NCI-H510A treated with DMSO at 0.1 percent for 48 hours (cell line): Measurements from ENCODE around the gene PHAF1.

ENCODE experiments used
- DNase-seq: peaks from one replicate; lab custom pipeline; 2025; lab: John Stamatoyannopoulos, UW

PHAF1 gene

DNA sequence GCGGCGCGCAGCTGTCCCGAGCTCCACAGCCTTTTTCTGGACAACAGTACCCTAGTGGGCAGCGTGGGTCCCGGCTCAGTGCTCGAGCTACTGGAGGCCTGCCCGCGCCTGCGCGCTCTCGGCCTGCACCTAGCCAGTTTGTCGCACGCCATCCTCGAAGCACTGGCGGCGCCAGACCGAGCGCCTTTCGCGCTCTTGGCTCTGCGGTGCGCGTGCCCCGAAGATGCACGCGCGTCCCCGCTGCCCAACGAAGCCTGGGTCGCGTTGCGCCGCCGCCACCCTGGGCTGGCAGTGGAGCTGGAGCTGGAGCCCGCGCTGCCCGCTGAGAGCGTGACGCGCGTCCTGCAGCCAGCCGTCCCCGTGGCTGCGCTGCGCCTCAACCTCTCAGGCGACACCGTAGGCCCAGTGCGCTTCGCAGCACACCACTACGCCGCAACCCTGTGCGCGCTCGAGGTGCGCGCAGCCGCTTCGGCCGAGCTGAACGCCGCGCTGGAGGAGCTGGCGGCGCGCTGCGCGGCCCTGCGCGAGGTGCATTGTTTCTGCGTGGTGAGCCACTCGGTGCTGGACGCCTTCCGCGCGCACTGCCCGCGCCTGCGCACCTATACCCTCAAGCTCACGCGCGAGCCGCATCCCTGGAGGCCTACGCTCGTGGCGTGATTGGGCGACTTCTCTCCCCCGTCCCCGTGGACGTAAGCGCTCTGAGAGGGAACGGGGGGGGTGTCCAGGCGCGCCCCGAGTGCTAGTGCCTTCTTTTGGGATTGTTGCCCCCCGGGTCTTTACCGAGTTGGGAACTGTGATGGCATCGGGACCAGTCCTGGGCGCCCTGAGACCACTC, 53.6 kb downstream of the PHAF1 start:
- no peak for DNase-seq

DNA sequence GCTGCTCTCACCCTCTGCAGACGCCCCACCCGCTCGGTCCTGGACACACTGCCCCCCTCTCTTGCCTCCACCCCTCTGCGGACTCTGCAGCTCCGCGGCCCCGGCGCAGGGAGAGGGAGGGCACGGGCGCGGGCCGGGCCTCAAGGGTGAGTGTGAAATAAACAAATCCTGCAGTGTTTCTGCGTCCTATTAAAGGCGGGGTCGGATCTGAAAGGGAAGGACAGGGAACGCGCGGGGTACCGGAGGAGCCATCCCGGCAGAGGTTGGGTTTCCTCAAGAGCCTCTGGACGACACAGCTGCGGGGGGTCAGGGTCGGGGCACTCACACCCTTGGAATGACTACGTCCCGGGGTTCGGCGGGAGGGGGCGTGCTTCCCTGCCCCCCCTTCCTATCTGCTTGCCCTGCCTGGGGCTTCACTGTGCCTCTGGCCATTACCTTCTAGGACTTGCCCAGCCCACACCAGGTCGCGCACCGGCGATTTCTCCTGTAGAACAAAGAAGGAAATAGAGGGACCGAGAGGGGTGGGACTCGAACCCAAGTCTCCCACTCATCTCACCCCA, 54.3 kb downstream of the PHAF1 start:
- DNase-seq = no peak

DNA sequence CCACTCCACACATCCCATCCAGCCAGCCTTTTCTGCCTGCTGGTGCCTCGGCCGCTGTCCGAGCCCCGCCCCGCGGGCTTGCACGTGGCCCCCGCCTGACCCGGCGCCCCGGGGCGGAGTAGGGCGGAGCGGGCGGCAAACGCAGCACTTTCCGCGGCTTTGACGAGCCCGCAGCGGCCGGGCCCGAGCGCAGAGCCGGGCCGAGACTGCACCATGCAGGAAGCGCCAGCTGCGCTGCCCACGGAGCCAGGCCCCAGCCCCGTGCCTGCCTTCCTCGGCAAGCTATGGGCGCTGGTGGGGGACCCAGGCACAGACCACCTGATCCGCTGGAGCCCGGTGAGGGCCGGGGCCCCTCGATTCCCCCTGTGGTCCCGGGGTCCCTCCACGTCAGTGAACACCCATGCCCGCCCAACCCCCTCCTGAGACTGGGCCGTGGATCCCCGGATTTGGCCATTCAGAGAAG, 54.9 kb downstream of the PHAF1 start, which contains the start of gene HSF4:
HSF4 (plus strand) TSS at position 147 of the 463 bp plus-strand sequence; CDS start at position 214, 67 bp downstream.
- no peak for DNase-seq

DNA sequence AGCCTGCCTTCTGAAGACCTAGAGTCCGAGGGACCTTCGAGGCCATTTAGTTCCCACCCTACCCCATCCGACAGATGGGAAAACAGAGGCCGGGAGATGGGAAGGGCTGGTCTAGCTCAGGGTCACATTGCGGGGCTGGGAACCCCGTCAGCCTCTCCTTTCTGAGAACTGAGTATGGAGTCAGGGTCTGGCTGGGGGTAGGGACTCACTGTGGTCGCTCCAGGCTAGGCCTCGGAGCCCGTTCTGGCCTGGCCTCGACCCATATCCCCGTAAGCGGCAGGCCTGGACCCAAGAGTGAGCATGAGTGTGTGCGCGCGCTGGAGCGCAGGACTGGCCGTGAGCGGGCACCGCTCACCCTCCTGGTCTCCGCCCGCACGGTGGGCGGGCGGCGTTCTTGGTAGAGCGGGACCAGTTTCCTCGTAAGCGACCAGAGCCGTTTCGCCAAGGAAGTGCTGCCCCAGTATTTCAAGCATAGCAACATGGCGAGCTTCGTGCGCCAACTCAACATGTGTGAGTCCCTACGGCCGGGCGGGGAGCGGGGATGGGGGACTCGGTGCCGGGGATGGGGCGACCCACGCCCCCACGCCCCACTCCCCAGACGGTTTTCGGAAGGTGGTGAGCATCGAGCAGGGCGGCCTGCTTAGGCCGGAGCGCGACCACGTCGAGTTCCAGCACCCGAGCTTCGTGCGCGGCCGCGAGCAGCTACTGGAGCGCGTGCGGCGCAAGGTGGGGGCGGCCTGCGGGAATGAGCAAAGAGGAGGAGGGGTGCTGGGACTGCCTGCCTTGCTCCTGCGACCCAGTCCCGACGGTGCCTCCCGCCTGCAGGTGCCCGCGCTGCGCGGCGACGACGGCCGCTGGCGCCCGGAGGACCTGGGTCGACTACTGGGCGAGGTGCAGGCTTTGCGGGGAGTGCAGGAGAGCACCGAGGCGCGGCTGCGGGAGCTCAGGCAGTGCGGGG, 55.7 kb downstream of the PHAF1 start:
- no peak for DNase-seq

DNA sequence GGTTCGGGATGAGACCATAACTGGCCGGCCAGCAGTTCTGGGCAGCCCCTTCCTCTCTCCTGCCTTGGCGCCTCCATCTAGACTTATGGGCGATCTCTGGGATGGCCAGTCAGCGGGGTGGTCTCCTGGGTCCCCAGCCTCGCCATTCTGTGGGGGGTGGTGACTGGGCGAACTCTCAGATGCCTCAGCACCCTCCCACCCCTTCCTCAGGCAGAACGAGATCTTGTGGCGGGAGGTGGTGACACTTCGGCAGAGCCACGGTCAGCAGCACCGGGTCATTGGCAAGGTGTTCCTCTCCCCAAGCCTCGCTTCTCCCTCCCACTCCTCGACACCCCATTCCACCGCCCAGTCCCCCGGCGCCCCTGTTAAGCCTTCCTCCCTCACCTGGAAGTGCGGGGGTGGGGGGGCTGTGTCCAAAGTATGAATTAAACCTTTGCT, 56.4 kb downstream of the PHAF1 start:
- DNase-seq = no peak

DNA sequence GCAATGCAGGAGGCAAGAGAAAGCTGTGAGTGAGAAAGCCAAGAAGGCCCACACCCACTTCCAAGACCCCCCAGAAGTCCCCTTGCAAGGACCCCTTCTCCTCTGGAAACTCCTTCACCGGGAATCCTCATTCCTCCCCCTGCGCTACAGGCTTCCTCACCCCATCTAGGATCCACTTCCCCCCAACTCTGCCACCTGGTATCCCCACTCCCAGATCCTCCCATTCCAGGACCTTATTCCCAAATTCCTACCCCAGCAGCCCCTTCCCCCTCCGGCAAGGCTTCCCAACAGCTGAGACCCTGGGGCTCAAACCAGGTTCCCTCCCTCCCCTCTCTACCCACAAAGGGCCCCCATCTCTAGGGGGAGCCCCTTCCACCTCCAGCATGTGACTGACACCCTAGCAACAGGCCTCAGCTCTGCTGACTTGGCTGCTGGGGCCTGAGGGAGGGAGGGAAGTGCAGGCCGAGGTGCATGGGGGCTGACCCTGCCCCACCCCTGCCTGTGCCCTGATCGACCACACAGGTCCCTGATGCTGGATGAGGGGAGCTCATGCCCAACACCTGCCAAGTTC, 56.9 kb downstream of the PHAF1 start:
- DNase-seq = no peak

DNA sequence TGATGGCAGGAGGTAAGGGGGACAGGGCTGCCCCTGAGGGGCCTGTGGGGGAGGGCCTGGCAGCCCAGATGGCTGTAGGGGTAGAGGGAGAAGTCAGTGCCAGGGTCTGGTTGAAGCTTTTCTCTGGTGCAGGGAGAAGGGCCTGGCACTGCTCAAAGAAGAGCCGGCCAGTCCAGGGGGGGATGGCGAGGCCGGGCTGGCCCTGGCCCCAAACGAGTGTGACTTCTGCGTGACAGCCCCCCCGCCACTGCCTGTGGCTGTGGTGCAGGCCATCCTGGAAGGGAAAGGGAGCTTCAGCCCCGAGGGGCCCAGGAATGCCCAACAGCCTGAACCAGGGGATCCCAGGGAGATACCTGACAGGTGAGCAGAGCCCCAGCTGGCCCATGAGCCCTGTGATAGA, 57.8 kb downstream of the PHAF1 start:
- no peak for DNase-seq

DNA sequence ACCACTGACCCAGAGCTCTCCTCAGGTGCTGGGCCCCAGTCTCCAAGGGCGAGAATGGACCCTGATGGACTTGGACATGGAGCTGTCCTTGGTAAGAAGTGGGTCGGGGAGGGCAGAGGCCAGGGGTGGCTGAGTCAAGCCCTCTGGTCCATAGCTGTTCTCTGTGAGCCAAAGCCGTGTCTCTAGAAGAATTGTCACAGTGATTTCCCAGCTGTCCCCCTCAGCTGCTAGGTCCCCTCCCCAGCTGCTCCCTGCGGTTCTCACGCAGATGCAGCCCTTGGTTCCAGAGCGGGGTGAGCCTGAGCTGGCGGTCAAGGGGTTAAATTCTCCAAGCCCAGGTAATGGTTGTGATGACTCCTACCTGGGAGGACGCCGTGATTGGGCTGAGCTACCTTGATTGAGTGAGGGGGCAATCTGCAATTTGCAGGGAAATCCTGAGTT, 59.3 kb downstream of the PHAF1 start:
- DNase-seq = no peak

DNA sequence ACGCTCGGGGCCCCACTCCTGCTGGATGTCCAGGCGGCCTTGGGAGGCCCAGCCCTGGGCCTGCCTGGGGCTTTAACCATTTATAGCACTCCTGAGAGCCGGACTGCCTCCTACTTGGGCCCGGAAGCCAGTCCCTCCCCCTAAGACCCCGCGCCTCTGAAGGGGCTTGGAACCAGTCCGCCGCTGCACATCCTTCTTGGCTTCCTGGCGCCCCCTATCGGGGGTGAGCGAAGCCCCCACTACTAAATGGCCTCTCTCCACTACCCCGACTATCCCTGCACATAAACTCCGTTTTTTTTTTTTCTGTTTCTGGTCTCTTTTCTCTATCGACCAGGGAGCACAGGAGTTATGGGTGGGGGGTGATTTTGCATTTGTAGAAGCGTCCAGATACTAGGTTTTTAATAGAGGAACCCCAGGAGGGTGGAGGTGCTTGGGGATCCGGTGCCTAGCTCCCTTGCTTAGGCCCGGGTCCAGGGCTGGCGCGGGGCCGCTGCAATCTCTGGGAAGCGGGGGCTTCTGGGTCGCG, 60.0 kb downstream of the PHAF1 start:
- peak; percentile 19 for DNase-seq

DNA sequence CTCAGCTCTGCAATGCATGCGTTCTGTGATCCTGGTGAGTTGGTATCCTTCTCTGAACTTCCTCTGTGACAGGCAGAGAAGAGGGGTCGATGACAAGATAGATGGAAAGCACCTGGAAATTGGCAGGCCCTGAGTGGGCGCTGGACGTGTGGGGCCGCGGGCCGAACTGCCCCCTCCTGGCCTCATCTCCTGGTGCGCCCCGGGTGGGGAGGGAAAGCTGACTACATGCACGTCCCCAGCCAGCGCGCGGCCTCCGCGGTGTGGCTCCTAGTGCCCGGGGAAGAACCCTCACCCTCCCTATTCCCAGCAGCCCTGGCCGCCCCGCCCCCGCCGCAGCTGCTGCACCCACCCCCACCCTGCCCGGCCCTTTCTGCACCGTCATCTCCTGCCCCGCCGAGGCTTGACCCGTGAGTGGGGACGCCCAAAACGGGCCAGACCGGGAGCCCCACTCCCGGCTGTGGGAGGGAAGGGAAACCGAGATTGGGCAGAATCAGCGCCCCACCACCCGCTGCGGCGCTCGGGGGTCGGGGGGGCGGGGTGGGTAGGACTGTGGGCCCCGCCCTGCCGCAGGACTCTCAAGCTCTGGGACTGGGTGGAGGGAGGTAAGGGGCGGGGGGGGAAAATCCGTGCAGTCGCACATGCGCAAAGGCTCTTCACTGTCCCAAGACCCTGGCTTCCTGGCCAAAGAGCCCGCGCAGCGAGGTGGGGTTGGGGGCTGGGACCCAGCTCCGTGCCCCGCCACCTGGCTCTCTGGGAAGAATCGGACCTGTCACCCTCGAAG, 60.6 kb downstream of the PHAF1 start, which contains the start of gene NOL3:
NOL3 (plus strand) TSS at position 371 of the 781 bp plus-strand sequence.
- peak; percentile 69 for DNase-seq

DNA sequence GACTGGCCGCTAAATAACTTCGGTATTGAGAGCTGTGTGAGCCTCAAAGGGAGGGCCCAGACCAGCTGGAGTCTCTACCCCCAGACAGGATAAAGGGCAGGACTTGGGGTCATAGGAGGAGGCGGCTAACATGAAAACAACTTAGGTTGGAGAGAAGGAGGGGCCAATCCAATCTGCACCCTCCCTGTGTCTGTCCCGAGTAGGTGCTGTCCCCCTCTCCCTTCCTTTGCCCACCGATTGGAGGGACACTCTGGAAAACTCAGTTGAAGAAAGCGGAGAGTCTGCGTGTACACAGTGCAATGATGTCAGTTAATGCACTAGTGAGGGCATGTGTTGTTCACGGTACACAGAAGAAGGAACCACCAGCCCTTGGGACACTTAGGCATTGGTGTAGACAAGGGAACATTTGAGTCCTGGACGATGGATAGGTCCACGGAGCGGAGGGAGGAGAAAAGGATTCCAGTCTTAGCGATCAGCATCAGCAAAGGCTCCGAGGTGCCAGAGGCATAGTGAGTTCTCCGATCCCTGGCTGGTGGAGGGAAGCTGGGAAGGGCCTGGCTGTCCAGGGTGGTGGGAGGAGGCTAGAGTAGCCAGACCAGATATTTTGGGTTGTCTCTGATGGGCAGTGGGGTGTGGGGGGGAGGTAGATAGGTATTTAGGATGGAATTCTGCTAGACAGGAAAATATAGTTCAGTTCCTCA, 61.4 kb downstream of the PHAF1 start:
- no peak for DNase-seq

DNA sequence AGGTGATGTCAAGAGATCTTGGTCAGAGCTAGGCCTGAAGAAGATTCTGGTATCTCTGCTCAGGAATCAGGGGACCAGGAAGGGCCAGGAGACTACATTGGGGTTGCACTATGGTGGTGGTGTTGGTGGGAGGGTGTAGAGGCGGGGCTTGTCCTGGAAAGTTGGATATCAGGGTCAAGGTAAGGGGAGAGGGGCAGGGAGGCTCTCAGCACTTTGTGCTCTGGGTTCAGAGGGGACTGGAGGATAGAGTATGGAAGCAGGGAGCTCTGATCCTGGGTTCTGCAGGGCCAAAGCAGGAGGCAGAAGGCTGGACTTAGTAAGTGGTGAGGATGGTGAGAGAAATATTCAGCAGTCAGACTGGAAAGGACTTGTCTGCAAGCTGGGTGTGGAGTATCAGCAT, 63.6 kb downstream of the PHAF1 start:
- no peak for DNase-seq

DNA sequence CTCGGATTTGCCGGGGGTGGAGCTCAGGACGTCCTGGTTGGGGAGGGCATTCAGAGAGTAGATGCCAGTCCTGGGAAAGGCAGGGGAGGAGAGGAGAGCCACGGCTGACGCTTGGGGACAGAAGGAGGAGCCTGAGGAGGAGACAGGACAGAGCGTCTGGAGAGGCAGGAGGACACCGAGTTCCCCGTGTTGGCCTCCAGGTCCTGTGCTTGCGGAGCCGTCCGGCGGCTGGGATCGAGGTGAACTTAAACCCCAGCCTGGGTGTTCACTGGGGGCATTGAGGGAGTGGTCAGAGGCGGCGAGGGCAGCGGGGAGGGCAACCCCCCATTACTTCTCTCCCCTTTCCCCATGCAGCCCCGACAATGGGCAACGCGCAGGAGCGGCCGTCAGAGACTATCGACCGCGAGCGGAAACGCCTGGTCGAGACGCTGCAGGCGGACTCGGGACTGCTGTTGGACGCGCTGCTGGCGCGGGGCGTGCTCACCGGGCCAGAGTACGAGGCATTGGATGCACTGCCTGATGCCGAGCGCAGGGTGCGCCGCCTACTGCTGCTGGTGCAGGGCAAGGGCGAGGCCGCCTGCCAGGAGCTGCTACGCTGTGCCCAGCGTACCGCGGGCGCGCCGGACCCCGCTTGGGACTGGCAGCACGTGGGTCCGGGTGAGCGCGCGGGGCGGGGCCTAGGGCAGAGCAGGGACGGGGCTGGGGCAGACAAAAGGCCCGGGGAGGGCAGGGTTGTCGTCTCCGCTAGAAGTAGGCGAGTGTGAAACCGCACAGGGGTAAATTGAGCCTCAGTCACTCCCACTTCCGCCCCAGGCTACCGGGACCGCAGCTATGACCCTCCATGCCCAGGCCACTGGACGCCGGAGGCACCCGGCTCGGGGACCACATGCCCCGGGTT, 64.3 kb downstream of the PHAF1 start:
- peak; percentile 72 for DNase-seq

DNA sequence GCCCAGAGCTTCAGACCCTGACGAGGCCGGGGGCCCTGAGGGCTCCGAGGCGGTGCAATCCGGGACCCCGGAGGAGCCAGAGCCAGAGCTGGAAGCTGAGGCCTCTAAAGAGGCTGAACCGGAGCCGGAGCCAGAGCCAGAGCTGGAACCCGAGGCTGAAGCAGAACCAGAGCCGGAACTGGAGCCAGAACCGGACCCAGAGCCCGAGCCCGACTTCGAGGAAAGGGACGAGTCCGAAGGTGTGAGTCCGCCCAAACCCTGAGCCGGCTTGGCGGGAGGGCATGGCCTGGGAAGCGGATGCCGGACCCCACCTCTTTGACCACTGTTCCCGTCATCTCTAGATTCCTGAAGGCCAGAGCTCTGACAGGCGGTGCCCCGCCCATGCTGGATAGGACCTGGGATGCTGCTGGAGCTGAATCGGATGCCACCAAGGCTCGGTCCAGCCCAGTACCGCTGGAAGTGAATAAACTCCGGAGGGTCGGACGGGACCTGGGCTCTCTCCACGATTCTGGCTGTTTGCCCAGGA, 65.0 kb downstream of the PHAF1 start:
- DNase-seq = no peak

DNA sequence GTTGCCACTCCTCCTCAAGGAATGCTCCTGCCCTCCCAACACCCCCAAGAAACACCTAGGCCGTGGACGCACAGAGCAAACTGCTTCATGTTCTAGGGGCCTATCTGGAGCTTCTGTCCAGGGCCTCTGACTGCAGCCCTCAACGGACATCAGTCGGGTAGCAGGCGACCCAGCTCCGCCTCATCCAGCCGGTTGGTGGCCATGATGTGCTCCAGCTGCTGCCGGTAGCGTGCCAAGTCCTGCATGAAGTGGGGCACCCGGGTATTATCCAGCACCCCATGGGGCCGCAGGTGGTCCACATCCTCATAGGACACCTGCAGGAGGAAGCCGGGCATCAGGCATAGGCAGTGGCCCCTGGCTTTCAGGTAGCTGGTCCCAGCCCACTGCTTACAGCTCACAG, 66.9 kb downstream of the PHAF1 start:
- no peak for DNase-seq

DNA sequence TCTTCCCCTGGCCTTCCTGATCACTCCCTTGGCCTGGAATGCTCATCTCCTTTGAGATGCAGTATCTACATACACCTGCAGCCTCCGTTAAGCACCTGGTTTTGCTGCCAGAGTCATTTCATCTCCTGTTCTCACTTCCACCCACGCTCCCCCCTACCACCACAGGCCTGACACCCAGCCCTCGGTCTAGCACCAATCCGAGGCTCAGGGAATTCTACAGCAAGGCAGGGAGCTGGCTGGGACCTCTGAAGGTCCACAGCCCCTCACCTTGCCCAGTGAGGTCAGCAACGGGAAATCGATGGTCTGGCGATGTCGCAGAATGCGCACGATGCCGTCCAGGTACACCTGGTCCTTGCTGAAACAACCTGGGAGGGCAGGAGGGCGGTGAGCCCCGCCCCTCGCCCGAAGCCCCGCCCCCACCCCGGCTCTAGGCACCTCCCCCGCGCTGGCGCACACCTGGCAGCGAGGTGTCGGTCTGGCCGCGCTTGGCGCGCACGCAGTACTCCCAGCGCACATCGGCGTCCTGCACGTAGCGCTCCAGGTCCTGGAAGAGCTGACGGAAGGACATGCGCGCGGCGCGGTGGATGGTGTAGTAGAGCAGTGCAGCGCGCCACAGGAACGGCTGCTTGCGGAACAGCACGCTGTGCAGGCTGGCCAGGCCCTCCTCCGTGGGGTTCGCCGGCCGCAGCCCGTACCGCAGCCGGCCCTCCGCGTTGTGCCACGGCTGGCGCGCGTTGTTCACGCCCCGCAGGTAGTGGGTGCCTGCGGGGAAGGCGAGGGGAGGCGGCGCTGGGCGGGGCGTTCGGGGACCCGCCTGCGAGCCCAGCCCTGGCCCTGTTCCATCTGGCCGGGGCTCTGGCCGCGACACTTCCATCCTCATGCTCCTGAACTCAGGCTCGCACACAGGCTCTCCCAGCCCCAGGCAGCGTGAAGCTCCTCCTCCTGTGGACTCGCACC, 68.3 kb downstream of the PHAF1 start:
- DNase-seq = peak; percentile 85

DNA sequence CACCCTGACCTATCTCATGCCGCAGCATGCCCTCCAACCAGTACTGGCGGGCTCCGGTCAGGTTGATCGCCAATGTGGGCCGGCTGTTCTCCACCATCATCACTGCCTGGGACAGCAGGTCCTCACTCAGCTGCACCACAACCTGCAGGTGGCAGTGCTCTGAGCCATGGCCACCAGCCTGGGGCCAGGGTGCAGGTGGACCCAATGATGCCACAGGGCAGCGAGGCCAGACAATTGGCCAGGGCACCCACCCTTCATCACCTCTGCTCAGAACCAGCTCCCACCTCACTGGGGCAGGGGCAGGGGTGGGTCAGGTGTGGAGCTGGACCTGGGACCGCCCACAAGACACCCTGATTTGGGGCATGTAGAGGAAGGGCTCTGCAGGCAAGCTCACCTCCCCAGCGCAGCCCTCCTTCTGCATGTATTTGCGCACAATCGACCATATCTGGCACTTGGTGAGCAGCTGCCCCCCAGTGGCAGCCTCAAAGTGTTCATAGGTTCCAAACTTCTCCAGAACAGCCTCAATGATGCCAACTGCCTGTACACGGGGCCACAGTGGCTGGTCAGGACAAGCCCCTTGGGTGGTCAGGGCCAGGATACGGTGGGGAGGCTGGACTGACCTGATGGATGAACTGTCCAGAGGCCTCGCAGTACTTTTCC, 69.8 kb downstream of the PHAF1 start:
- no peak for DNase-seq
